Astrocyte of the cerebellum (primary cell): Measurements from ENCODE around the gene ERO1B.
A peak's percentile ranks its signal among the peaks of the same experiment; 100 is the strongest.

ENCODE experiments used
- DNase-seq: peaks from one replicate; pipeline ENCODE4 v3.0.0-alpha.2; 2011; ENCODE audit warnings: low read depth
- H3K4me3 ChIP-seq: 2 replicates; pipeline ENCODE4 v1.5.1; 2011; ENCODE audit warnings: mild to moderate bottlenecking, low read depth, low read length, moderate library complexity
- CTCF ChIP-seq: IDR thresholded peaks from 2 replicates; pipeline ENCODE4 v1.5.1; 2012; ENCODE audit warnings: low read length, low read depth, moderate library complexity, mild to moderate bottlenecking; ENCODE audit errors: missing control alignments
- in situ Hi-C: cut with HindIII; loops from 2 replicates; pipeline ENCODE4 v1.10.0; 2017; ENCODE audit warnings: low sequenced_read_pairs

The ERO1B gene

GRCh38 chr1:236313427-236313826 lies 31.7 kb upstream of the ERO1B start:
- TF ChIP-seq CTCF: no peak
- in situ Hi-C loops: no loop called here
- H3K4me3 ChIP-seq: no peak overlapping the region
- DNase-seq: no peak

- no peak for DNase-seq
- no peak for TF ChIP-seq CTCF
- in situ Hi-C loops: no loop called here
- no peak overlapping the region for H3K4me3 ChIP-seq
These were observed 29.3 kb upstream of the ERO1B start for GRCh38 chr1:236311040-236311439.

GRCh38 chr1:236308827-236309226 lies 27.1 kb upstream of the ERO1B start:
- no peak for DNase-seq
- no peak overlapping the region for H3K4me3 ChIP-seq
- in situ Hi-C loops: no loop called here
- no peak for TF ChIP-seq CTCF

GRCh38 chr1:236307435-236307834 lies 25.7 kb upstream of the ERO1B start:
- no peak for DNase-seq
- peak; percentile 6 for TF ChIP-seq CTCF
- in situ Hi-C loops: no loop called here
- no peak overlapping the region for H3K4me3 ChIP-seq

- in situ Hi-C loops: no loop called here
- no peak for TF ChIP-seq CTCF
- no peak for DNase-seq
- no peak overlapping the region for H3K4me3 ChIP-seq
These were observed 22.9 kb upstream of the ERO1B start for GRCh38 chr1:236304682-236305081.

GRCh38 chr1:236303675-236304074 lies 21.9 kb upstream of the ERO1B start:
- no peak overlapping the region for H3K4me3 ChIP-seq
- no peak for DNase-seq
- no peak for TF ChIP-seq CTCF
- in situ Hi-C loops: no loop called here

GRCh38 chr1:236302941-236303340 lies 21.2 kb upstream of the ERO1B start:
- no peak for TF ChIP-seq CTCF
- in situ Hi-C loops: no loop called here
- no peak for DNase-seq
- no peak overlapping the region for H3K4me3 ChIP-seq
